Hepatocyte (in vitro differentiated cells): ENCODE measurements around the gene TBC1D30. TPM values are rescaled to one million over a fixed set of nuclear protein-coding genes. Genes with fewer than 3 reads are reported as not detected.
"Not testable (repeated sequence)": the region's sequence is repeated elsewhere in the genome, so short reads cannot be mapped to it uniquely, and the experiment has no call there.

Experiments used
- DNase-seq: peaks from one replicate; pipeline ENCODE4 v3.0.0-alpha.2; 2016; ENCODE audit warnings: low spot score
- H2AFZ ChIP-seq: fragments of 200-600 bp; sonication (generic); 2 replicates; pipeline ENCODE4 v1.6.0; 2016; ENCODE audit warnings: antibody characterized with exemption, mild to moderate bottlenecking
- H3K27ac ChIP-seq: fragments of 200-600 bp; sonication (generic); 2 replicates; pipeline ENCODE4 v1.5.1; 2016; ENCODE audit warnings: mild to moderate bottlenecking
- H3K27me3 ChIP-seq: fragments of 200-600 bp; sonication (generic); 2 replicates; pipeline ENCODE4 v1.6.1; 2016
- H3K36me3 ChIP-seq: fragments of 200-600 bp; sonication (generic); replicated peaks from 2 replicates; pipeline ENCODE4 v1.5.1; 2016; ENCODE audit warnings: low read depth; ENCODE audit not compliant: insufficient read depth
- H3K4me1 ChIP-seq: fragments of 200-600 bp; sonication (generic); 2 replicates; pipeline ENCODE4 v1.5.1; 2016; ENCODE audit warnings: mild to moderate bottlenecking, moderate library complexity; ENCODE audit not compliant: insufficient read depth
- H3K4me2 ChIP-seq: fragments of 200-600 bp; sonication (generic); 2 replicates; pipeline ENCODE4 v1.6.0; 2016
- H3K4me3 ChIP-seq: fragments of 200-600 bp; sonication (generic); 2 replicates; pipeline ENCODE4 v1.5.1; 2016; ENCODE audit warnings: mild to moderate bottlenecking
- H3K79me2 ChIP-seq: fragments of 200-600 bp; sonication (generic); 2 replicates; pipeline ENCODE4 v1.6.0; 2017; ENCODE audit warnings: mild to moderate bottlenecking
- H3K9me2 ChIP-seq: fragments of 200-600 bp; sonication (generic); replicated peaks from 2 replicates; pipeline ENCODE4 v1.6.0; 2017; ENCODE audit warnings: mild to moderate bottlenecking; ENCODE audit not compliant: insufficient read depth
- H3K9me3 ChIP-seq: fragments of 200-600 bp; sonication (generic); 2 replicates; pipeline ENCODE4 v1.5.1; 2016; ENCODE audit warnings: low read depth, mild to moderate bottlenecking
- H4K20me1 ChIP-seq: fragments of 200-600 bp; sonication (generic); 2 replicates; pipeline ENCODE4 v1.6.0; 2016; ENCODE audit warnings: mild to moderate bottlenecking; ENCODE audit not compliant: insufficient read depth, poor library complexity, severe bottlenecking
- EZH2 ChIP-seq: fragments of 200-600 bp; sonication (generic); IDR thresholded peaks from 2 replicates; pipeline ENCODE4 v1.6.1; 2016; ENCODE audit warnings: antibody characterized with exemption, mild to moderate bottlenecking, borderline replicate concordance
- EZH2phosphoT487 ChIP-seq: fragments of 200-600 bp; sonication (generic); IDR thresholded peaks from one replicate; pipeline ENCODE4 v1.6.1; 2018; ENCODE audit warnings: antibody characterized with exemption, mild to moderate bottlenecking, low read depth, moderate library complexity; ENCODE audit not compliant: unreplicated experiment, severe bottlenecking
- WGBS: methylation state at CpG from one replicate; pipeline ENCODE4 v1.1.6; 2016; ENCODE audit warnings: low lambda C conversion rate; ENCODE audit errors: missing lambda C conversion rate; 5-methylcytosine and 5-hydroxymethylcytosine counted together
- polyA plus RNA-seq: library from polyadenylated mRNA; unstranded; fragments of >200 nt; fragmentation: Nextera tagmentation; extraction: Ambion mirVana; gene quantifications from 2 replicates; pipeline ENCODE4 v1.2.1, GENCODE V29; 2016
- total RNA-seq: library from RNA; depleted of rRNA; stranded (reverse); fragments of >200 nt; gene quantifications from 2 replicates; pipeline ENCODE4 v1.2.3, GENCODE V29; 2014
- TF ChIP-seq, protein P1 (sequence below): fragments of 200-600 bp; sonication (generic); IDR thresholded peaks from 2 replicates; pipeline ENCODE4 v1.5.1; 2016; ENCODE audit warnings: antibody characterized with exemption, mild to moderate bottlenecking; ENCODE audit not compliant: poor library complexity

The TBC1D30 gene
- total and polyA plus RNA-seq, 2 experiments from 2014 or later = 5.3 to 5.6 TPM

GRCh38 chr12:64801381-64801780, 23.1 kb upstream of the TBC1D30 start:
- Histone ChIP-seq H3K4me2 (no peak overlapping the region), H3K9me3 (no peaks in the 10 kb centered on the region), H3K36me3 (no peaks in the 10 kb centered on the region), H2AFZ (no peak overlapping the region), H3K79me2 (no peaks in the 10 kb centered on the region), H3K4me3 (no peak overlapping the region), H3K9me2 (no peaks in the 10 kb centered on the region), H3K27me3 (no peaks in the 10 kb centered on the region), H3K27ac (no peak overlapping the region), H3K4me1 (no peaks in the 10 kb centered on the region), H4K20me1 (no peaks in the 10 kb centered on the region)
- no peak for DNase-seq
- 80% methylated on average over 2 of the region's 2 CpGs for WGBS
- TF ChIP-seq, protein P1, sequence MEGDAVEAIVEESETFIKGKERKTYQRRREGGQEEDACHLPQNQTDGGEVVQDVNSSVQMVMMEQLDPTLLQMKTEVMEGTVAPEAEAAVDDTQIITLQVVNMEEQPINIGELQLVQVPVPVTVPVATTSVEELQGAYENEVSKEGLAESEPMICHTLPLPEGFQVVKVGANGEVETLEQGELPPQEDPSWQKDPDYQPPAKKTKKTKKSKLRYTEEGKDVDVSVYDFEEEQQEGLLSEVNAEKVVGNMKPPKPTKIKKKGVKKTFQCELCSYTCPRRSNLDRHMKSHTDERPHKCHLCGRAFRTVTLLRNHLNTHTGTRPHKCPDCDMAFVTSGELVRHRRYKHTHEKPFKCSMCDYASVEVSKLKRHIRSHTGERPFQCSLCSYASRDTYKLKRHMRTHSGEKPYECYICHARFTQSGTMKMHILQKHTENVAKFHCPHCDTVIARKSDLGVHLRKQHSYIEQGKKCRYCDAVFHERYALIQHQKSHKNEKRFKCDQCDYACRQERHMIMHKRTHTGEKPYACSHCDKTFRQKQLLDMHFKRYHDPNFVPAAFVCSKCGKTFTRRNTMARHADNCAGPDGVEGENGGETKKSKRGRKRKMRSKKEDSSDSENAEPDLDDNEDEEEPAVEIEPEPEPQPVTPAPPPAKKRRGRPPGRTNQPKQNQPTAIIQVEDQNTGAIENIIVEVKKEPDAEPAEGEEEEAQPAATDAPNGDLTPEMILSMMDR = peak; percentile 13
- no peak for TF ChIP-seq EZH2

DNA sequence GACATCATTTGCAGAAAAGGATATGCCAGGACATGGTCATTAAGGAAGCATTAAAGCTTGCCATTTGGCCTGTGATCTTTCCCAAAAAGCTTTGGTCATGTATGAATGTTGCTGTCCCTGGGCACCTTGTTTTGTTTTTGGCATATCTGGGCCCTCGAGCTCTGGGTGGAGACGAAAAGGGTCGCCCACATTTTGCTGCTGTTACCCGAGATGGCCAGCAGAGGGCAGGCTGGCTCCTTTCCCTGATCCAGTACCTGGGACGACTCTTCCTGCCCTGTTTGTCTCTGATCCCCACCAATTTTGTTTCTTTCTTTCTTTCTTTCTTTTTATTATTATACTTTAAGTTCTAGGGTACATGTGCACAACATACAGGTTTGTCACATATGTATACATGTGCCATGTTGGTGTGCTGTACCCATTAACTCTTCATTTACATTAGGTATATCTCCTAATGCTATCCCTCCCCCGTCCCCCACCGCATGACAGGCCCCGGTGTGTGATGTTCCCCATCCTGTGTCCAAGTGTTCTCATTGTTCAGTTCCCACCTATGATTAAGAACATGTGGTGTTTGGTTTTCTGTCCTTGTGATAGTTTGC, 22.2 kb upstream of the TBC1D30 start:
- not testable (repeated sequence) for H3K4me3 ChIP-seq, H2AFZ ChIP-seq, H3K4me2 ChIP-seq, H3K36me3 ChIP-seq, H3K27ac ChIP-seq, H3K9me2 ChIP-seq, H4K20me1 ChIP-seq, H3K9me3 ChIP-seq, H3K4me1 ChIP-seq, H3K27me3 ChIP-seq, H3K79me2 ChIP-seq
- peak; percentile 60 for DNase-seq
- TF ChIP-seq, protein P1 = peak; percentile 83
- 42% methylated on average over 8 of the region's 8 CpGs for WGBS

DNA sequence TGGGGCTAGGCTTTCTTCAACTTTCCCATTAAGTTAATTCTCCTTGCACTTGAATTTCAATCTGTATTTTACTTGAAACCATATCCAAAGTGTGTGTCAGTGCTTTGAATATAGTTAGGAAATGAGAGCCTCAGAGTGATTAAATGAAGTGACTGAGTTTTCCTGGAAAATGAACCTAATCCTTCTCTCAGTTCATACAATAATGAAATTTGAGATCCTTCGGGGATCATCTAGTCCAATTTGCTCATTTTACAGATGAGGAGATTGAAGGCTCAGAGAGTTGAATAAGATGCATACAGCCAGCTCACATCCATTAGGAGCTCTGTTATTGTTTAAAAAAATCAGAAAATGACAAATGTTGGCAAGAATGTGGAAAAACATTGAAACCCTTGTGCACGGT, 18.3 kb upstream of the TBC1D30 start:
- TF ChIP-seq, protein P1 = no peak
- no peak for TF ChIP-seq EZH2
- no peak for TF ChIP-seq EZH2phosphoT487
- H3K9me2 ChIP-seq = no peaks in the 10 kb centered on the region
- no peaks in the 10 kb centered on the region for H4K20me1 ChIP-seq
- H3K4me2 ChIP-seq = no peak overlapping the region
- no peak overlapping the region for H3K27ac ChIP-seq
- WGBS = 81% methylated on average over 2 of the region's 2 CpGs
- no peak for DNase-seq
- H3K4me3 ChIP-seq = no peak overlapping the region
- H3K4me1 ChIP-seq = no peaks in the 10 kb centered on the region
- H3K36me3 ChIP-seq = no peaks in the 10 kb centered on the region
- no peaks in the 10 kb centered on the region for H3K79me2 ChIP-seq
- no peaks in the 10 kb centered on the region for H3K9me3 ChIP-seq
- H3K27me3 ChIP-seq = no peaks in the 10 kb centered on the region
- H2AFZ ChIP-seq = no peak overlapping the region
